ENCODE data around the gene ZDHHC18.
A peak's percentile ranks its signal among the peaks of the same experiment; 100 is the strongest.
"Not testable (repeated sequence)": the region's sequence is repeated elsewhere in the genome, so short reads cannot be mapped to it uniquely, and the experiment has no call there.

Gene ZDHHC18

GRCh38 chr1:26792924-26793323, 33.6 kb upstream of the ZDHHC18 start:
- no peak for DNase-seq (ENCODE audit: low read depth)
- H3K4me3 ChIP-seq (ENCODE audit: low read depth, low read length) = no peak overlapping the region
- no peak for TF ChIP-seq CTCF (IDR thresholded peaks at IDR 0.05; ENCODE audit: insufficient read depth, low read depth, low read length, missing control alignments)

- DNase-seq (ENCODE audit: low read depth) = no peak
- H3K4me3 ChIP-seq (ENCODE audit: low read depth, low read length) = no peak overlapping the region
- TF ChIP-seq CTCF (IDR thresholded peaks at IDR 0.05; ENCODE audit: insufficient read depth, low read depth, low read length, missing control alignments) = no peak
Observed at GRCh38 chr1:26794391-26794790, 32.1 kb upstream of the ZDHHC18 start.

GRCh38 chr1:26797627-26798026, 28.9 kb upstream of the ZDHHC18 start:
- no peak overlapping the region for H3K4me3 ChIP-seq (ENCODE audit: low read depth, low read length)
- TF ChIP-seq CTCF (IDR thresholded peaks at IDR 0.05; ENCODE audit: insufficient read depth, low read depth, low read length, missing control alignments) = no peak
- DNase-seq (ENCODE audit: low read depth) = no peak

GRCh38 chr1:26799479-26800142, 26.9 kb upstream of the ZDHHC18 start:
- no peak overlapping the region for H3K4me3 ChIP-seq (ENCODE audit: low read depth, low read length)
- TF ChIP-seq CTCF (IDR thresholded peaks at IDR 0.05; ENCODE audit: insufficient read depth, low read depth, low read length, missing control alignments) = no peak
- no peak for DNase-seq (ENCODE audit: low read depth)

- H3K4me3 ChIP-seq (ENCODE audit: low read depth, low read length); DNase-seq (ENCODE audit: low read depth): not testable (repeated sequence)
Observed at GRCh38 chr1:26803932-26804331, 22.6 kb upstream of the ZDHHC18 start.

- peak; percentile 76 for TF ChIP-seq CTCF (IDR thresholded peaks at IDR 0.05; ENCODE audit: insufficient read depth, low read depth, low read length, missing control alignments)
- H3K4me3 ChIP-seq (ENCODE audit: low read depth, low read length) = not testable (repeated sequence)
- DNase-seq (ENCODE audit: low read depth) = peak; percentile 84
Observed at GRCh38 chr1:26810105-26810504, 16.4 kb upstream of the ZDHHC18 start.

GRCh38 chr1:26811057-26811456, 15.4 kb upstream of the ZDHHC18 start:
- TF ChIP-seq CTCF (IDR thresholded peaks at IDR 0.05; ENCODE audit: insufficient read depth, low read depth, low read length, missing control alignments) = no peak
- H3K4me3 ChIP-seq (ENCODE audit: low read depth, low read length) = no peak overlapping the region
- no peak for DNase-seq (ENCODE audit: low read depth)
